ENCODE results near the gene CYTH2.

DNA sequence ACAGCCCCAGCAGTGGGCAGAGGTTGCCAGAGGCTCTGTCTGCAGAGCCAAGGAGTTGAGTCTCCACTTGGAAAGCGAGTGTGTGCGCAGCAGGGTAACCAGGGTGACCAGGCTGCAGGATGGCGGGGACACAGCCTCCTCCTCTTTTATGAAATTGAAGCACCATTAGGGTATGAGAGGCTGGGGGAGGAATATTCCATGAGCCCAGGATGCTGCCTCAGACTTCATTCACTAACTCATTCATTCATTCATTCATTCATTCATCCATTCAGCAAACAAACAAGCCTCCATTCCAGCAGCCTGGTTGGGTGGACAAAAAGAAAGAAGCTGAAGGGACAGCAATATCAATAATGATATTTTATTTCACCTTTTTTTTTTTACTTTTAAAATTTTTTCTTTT lies 49.0 kb downstream of the CYTH2 start:
- TF ChIP-seq, protein P1, sequence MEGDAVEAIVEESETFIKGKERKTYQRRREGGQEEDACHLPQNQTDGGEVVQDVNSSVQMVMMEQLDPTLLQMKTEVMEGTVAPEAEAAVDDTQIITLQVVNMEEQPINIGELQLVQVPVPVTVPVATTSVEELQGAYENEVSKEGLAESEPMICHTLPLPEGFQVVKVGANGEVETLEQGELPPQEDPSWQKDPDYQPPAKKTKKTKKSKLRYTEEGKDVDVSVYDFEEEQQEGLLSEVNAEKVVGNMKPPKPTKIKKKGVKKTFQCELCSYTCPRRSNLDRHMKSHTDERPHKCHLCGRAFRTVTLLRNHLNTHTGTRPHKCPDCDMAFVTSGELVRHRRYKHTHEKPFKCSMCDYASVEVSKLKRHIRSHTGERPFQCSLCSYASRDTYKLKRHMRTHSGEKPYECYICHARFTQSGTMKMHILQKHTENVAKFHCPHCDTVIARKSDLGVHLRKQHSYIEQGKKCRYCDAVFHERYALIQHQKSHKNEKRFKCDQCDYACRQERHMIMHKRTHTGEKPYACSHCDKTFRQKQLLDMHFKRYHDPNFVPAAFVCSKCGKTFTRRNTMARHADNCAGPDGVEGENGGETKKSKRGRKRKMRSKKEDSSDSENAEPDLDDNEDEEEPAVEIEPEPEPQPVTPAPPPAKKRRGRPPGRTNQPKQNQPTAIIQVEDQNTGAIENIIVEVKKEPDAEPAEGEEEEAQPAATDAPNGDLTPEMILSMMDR (IDR thresholded peaks at IDR 0.05; ENCODE audit: insufficient read depth, low read length, poor library complexity, severe bottlenecking): no peak
- TF ChIP-seq EZH2phosphoT487 (conservative IDR thresholded peaks at IDR 0.05; ENCODE audit: low read length): no peak
